HEK293 (cell line): ENCODE data around the gene DCHS1.

Source experiments
- CTCF ChIA-PET: fragments of 350-600 bp; formaldehyde crosslinking; extraction: SDS; loops from one replicate; lab custom pipeline; 2021; ENCODE audit warnings: antibody characterized with exemption; lab: Yijun Ruan, JAX
- POLR2A ChIA-PET: fragments of 300-600 bp; formaldehyde crosslinking; extraction: SDS; loops from one replicate; lab custom pipeline; 2020; ENCODE audit warnings: antibody characterized with exemption, inconsistent platforms; lab: Yijun Ruan, JAX
- H3K27ac ChIP-seq: fragments of 200-500 bp; sonication (Bioruptor generic); 2 replicates; pipeline ENCODE4 v1.5.1; 2014; ENCODE audit warnings: low read depth, low read length, control low read depth, inconsistent platforms; ENCODE audit errors: extremely low read depth
- H3K36me3 ChIP-seq, 2 experiments: fragments of 200-500 bp in 1 of 2; sonication (Bioruptor generic) in 1 of 2; 1 replicate in 1 of 2; 2 replicates in 1 of 2; pipeline ENCODE4 v1.5.1; 2014 to 2017; ENCODE audit warnings: inconsistent platforms in 2 of 2, low read length in 2 of 2; ENCODE audit not compliant: control insufficient read depth in 2 of 2, insufficient read depth in 1 of 2
- H3K4me1 ChIP-seq: fragments of 200-500 bp; sonication (Bioruptor generic); 2 replicates; pipeline ENCODE4 v1.5.1; 2014; ENCODE audit warnings: mild to moderate bottlenecking, low read length, inconsistent platforms; ENCODE audit not compliant: control insufficient read depth, insufficient read depth
- H3K4me3 ChIP-seq: 2 replicates; pipeline ENCODE4 v1.5.1; 2011; ENCODE audit warnings: low read depth, mild to moderate bottlenecking, control low read depth, low read length, moderate library complexity
- H3K9me3 ChIP-seq: fragments of 200-500 bp; sonication (Bioruptor generic); 2 replicates; pipeline ENCODE4 v1.5.1; 2014; ENCODE audit warnings: low read depth, low read length, inconsistent platforms; ENCODE audit not compliant: control insufficient read depth, insufficient read depth
- GLI4 ChIP-seq: fragments of 450-650 bp; formaldehyde crosslinking; IDR thresholded peaks from 2 replicates; pipeline ENCODE4 v1.5.1; 2016; ENCODE audit warnings: missing biosample characterization, missing genetic modification characterization
- KLF16 ChIP-seq: fragments of 450-650 bp; formaldehyde crosslinking; IDR thresholded peaks from 2 replicates; pipeline ENCODE4 v1.5.1; 2017; ENCODE audit warnings: missing biosample characterization, missing genetic modification characterization
- ZFP3 ChIP-seq: fragments of 450-650 bp; formaldehyde crosslinking; IDR thresholded peaks from 2 replicates; pipeline ENCODE4 v1.5.1; 2016; ENCODE audit warnings: low read depth, missing biosample characterization, missing genetic modification characterization
- ZNF175 ChIP-seq: fragments of 450-650 bp; formaldehyde crosslinking; IDR thresholded peaks from 2 replicates; pipeline ENCODE4 v1.5.1; 2016; ENCODE audit warnings: missing biosample characterization, missing genetic modification characterization
- ZNF202 ChIP-seq: fragments of 450-650 bp; formaldehyde crosslinking; IDR thresholded peaks from 2 replicates; pipeline ENCODE4 v1.5.1; 2016; ENCODE audit warnings: missing biosample characterization, missing genetic modification characterization, borderline replicate concordance
- ZNF292 ChIP-seq: fragments of 450-650 bp; formaldehyde crosslinking; IDR thresholded peaks from 2 replicates; pipeline ENCODE4 v1.5.1; 2016; ENCODE audit warnings: low read depth, missing biosample characterization, missing genetic modification characterization, borderline replicate concordance
- ZNF350 ChIP-seq: fragments of 450-650 bp; formaldehyde crosslinking; IDR thresholded peaks from 2 replicates; pipeline ENCODE4 v1.5.0; 2017; ENCODE audit warnings: missing biosample characterization, mild to moderate bottlenecking, missing genetic modification characterization
- ZNF391 ChIP-seq: fragments of 450-650 bp; formaldehyde crosslinking; IDR thresholded peaks from 2 replicates; pipeline ENCODE4 v1.5.1; 2016; ENCODE audit warnings: low read depth, missing biosample characterization, missing genetic modification characterization, borderline replicate concordance
- ZNF530 ChIP-seq: fragments of 450-650 bp; formaldehyde crosslinking; IDR thresholded peaks from 2 replicates; pipeline ENCODE4 v1.5.1; 2016; ENCODE audit warnings: low read depth, missing biosample characterization, missing genetic modification characterization
- ZNF549 ChIP-seq: fragments of 450-650 bp; IDR thresholded peaks from 2 replicates; pipeline ENCODE4 v1.5.1; 2018; ENCODE audit warnings: missing biosample characterization, missing genetic modification characterization, mild to moderate bottlenecking, inconsistent platforms, moderate library complexity
- ZNF571 ChIP-seq: fragments of 450-650 bp; formaldehyde crosslinking; IDR thresholded peaks from 2 replicates; pipeline ENCODE4 v1.5.0; 2017; ENCODE audit warnings: missing biosample characterization, missing genetic modification characterization
- ZNF777 ChIP-seq: fragments of 450-650 bp; formaldehyde crosslinking; IDR thresholded peaks from 2 replicates; pipeline ENCODE4 v1.5.1; 2017; ENCODE audit warnings: missing biosample characterization, missing genetic modification characterization, borderline replicate concordance
- TF ChIP-seq, protein P1 (sequence below): fragments of 450-650 bp; formaldehyde crosslinking; IDR thresholded peaks from 2 replicates; pipeline ENCODE4 v1.5.1; 2016; ENCODE audit warnings: missing biosample characterization, missing genetic modification characterization
- TF ChIP-seq, protein P2 (sequence below): fragments of 450-650 bp; formaldehyde crosslinking; IDR thresholded peaks from 2 replicates; pipeline ENCODE4 v1.5.1; 2016; ENCODE audit warnings: missing biosample characterization, missing genetic modification characterization, borderline replicate concordance
- TF ChIP-seq, protein P3 (sequence below): fragments of 450-650 bp; formaldehyde crosslinking; IDR thresholded peaks from 2 replicates; pipeline ENCODE4 v1.5.1; 2016; ENCODE audit warnings: missing biosample characterization, missing genetic modification characterization, borderline replicate concordance
- TF ChIP-seq, protein P4 (sequence below): fragments of 450-650 bp; formaldehyde crosslinking; IDR thresholded peaks from 2 replicates; pipeline ENCODE4 v1.5.1; 2017; ENCODE audit warnings: missing biosample characterization, missing genetic modification characterization
- TF ChIP-seq, protein P5 (sequence below): sonication (generic); formaldehyde crosslinking; IDR thresholded peaks from 2 replicates; pipeline ENCODE4 v1.8.1; 2022; ENCODE audit warnings: mild to moderate bottlenecking, moderate library complexity, missing genetic modification reagents

DCHS1 gene

DNA sequence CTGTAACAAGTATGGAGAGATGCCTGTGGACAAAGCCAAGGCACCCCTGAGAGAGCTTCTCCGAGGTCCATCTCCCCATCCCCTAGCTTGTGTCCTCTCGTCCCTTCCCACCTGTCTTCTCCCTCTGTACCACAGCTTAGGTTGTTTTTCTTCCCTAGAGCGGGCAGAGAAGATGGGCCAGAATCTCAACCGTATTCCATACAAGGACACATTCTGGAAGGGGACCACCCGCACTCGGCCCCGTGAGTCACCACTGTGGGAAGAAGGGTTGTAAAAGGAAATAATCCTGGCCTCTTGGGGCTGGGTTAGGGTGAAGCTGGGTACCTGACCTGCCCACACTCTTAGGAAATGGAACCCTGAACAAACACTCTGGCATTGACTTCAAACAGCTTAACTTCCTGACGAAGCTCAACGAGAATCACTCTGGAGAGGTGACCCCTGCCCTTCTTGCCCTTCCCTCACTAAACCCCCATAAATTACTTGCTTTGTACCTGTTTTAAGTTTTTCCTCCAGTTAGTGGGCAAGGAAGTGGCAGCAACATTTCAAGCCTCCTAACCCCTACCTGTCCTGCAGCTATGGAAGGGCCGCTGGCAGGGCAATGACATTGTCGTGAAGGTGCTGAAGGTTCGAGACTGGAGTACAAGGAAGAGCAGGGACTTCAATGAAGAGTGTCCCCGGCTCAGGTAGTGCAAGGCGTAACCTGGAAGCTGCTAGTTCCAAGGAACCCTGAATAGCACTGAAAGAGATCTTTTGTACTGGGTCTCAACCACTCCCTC, 46.7 kb downstream of the DCHS1 start:
- no peak for TF ChIP-seq ZNF175 (tag by site-specific recombination)
- no peak for TF ChIP-seq ZNF571 (tag by site-specific recombination)
- no peak for TF ChIP-seq ZNF549 (tag by site-specific recombination)
- no peak for TF ChIP-seq GLI4 (tag by site-specific recombination)
- TF ChIP-seq KLF16 (tag by site-specific recombination) = no peak
- TF ChIP-seq, protein P1, sequence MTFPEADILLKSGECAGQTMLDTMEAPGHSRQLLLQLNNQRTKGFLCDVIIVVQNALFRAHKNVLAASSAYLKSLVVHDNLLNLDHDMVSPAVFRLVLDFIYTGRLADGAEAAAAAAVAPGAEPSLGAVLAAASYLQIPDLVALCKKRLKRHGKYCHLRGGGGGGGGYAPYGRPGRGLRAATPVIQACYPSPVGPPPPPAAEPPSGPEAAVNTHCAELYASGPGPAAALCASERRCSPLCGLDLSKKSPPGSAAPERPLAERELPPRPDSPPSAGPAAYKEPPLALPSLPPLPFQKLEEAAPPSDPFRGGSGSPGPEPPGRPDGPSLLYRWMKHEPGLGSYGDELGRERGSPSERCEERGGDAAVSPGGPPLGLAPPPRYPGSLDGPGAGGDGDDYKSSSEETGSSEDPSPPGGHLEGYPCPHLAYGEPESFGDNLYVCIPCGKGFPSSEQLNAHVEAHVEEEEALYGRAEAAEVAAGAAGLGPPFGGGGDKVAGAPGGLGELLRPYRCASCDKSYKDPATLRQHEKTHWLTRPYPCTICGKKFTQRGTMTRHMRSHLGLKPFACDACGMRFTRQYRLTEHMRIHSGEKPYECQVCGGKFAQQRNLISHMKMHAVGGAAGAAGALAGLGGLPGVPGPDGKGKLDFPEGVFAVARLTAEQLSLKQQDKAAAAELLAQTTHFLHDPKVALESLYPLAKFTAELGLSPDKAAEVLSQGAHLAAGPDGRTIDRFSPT (tag by site-specific recombination) = no peak
- TF ChIP-seq, protein P2, sequence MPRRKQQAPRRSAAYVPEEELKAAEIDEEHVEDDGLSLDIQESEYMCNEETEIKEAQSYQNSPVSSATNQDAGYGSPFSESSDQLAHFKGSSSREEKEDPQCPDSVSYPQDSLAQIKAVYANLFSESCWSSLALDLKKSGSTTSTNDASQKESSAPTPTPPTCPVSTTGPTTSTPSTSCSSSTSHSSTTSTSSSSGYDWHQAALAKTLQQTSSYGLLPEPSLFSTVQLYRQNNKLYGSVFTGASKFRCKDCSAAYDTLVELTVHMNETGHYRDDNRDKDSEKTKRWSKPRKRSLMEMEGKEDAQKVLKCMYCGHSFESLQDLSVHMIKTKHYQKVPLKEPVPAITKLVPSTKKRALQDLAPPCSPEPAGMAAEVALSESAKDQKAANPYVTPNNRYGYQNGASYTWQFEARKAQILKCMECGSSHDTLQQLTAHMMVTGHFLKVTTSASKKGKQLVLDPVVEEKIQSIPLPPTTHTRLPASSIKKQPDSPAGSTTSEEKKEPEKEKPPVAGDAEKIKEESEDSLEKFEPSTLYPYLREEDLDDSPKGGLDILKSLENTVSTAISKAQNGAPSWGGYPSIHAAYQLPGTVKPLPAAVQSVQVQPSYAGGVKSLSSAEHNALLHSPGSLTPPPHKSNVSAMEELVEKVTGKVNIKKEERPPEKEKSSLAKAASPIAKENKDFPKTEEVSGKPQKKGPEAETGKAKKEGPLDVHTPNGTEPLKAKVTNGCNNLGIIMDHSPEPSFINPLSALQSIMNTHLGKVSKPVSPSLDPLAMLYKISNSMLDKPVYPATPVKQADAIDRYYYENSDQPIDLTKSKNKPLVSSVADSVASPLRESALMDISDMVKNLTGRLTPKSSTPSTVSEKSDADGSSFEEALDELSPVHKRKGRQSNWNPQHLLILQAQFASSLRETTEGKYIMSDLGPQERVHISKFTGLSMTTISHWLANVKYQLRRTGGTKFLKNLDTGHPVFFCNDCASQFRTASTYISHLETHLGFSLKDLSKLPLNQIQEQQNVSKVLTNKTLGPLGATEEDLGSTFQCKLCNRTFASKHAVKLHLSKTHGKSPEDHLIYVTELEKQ (tag by site-specific recombination) = no peak
- no peak for TF ChIP-seq ZNF202 (tag by site-specific recombination)
- no peak for TF ChIP-seq ZNF391 (tag by site-specific recombination)
- no peak for TF ChIP-seq ZNF350
- Histone ChIP-seq H3K9me3 (no peaks in the 10 kb centered on the region), H3K36me3 (peaks cover 0 to 51% of the 10 kb centered on the region in 2 experiments; a peak in 1 of 3 replicates), H3K4me1 (no peaks in the 10 kb centered on the region), H3K4me3 (no peak overlapping the region), H3K27ac (no peak overlapping the region)
- CTCF ChIA-PET = no interaction called here
- POLR2A ChIA-PET = interaction anchor here (1.3 kb wide), 1 partner anchor 75 kb away, joined by 6 read pairs; the partner anchor contains the start of gene MRPL17

DNA sequence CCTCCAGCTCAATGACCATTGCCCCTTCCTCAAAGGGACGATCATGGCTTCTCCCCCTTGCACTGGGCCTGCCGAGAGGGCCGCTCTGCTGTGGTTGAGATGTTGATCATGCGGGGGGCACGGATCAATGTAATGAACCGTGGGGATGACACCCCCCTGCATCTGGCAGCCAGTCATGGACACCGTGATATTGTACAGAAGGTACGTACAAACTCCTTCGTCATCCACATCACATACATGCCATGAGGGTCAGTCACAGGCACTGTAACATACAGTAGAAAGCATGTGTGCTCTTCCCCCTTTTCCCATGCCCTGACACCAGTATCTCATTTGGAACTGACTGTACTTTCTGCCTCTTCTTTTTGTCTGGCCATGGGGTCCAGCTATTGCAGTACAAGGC, 47.6 kb downstream of the DCHS1 start:
- CTCF ChIA-PET = interaction anchor here (1.3 kb wide), 1 partner anchor 9 kb away, joined by 4 read pairs; no protein-coding TSS in a partner anchor
- H3K9me3 ChIP-seq = no peaks in the 10 kb centered on the region
- POLR2A ChIA-PET = interaction anchor here (1.3 to 1.5 kb wide), 2 partner anchors 75 to 127 kb away, joined by 6 to 7 read pairs; partner anchors contain the start of genes ARFIP2, MRPL17 and TIMM10B
- H3K4me1 ChIP-seq = no peaks in the 10 kb centered on the region
- H3K4me3 ChIP-seq = no peak overlapping the region
- H3K36me3 ChIP-seq = peaks cover 0 to 46% of the 10 kb centered on the region in 2 experiments; a peak in 1 of 3 replicates
- H3K27ac ChIP-seq = no peak overlapping the region
- TF ChIP-seq, protein P3, sequence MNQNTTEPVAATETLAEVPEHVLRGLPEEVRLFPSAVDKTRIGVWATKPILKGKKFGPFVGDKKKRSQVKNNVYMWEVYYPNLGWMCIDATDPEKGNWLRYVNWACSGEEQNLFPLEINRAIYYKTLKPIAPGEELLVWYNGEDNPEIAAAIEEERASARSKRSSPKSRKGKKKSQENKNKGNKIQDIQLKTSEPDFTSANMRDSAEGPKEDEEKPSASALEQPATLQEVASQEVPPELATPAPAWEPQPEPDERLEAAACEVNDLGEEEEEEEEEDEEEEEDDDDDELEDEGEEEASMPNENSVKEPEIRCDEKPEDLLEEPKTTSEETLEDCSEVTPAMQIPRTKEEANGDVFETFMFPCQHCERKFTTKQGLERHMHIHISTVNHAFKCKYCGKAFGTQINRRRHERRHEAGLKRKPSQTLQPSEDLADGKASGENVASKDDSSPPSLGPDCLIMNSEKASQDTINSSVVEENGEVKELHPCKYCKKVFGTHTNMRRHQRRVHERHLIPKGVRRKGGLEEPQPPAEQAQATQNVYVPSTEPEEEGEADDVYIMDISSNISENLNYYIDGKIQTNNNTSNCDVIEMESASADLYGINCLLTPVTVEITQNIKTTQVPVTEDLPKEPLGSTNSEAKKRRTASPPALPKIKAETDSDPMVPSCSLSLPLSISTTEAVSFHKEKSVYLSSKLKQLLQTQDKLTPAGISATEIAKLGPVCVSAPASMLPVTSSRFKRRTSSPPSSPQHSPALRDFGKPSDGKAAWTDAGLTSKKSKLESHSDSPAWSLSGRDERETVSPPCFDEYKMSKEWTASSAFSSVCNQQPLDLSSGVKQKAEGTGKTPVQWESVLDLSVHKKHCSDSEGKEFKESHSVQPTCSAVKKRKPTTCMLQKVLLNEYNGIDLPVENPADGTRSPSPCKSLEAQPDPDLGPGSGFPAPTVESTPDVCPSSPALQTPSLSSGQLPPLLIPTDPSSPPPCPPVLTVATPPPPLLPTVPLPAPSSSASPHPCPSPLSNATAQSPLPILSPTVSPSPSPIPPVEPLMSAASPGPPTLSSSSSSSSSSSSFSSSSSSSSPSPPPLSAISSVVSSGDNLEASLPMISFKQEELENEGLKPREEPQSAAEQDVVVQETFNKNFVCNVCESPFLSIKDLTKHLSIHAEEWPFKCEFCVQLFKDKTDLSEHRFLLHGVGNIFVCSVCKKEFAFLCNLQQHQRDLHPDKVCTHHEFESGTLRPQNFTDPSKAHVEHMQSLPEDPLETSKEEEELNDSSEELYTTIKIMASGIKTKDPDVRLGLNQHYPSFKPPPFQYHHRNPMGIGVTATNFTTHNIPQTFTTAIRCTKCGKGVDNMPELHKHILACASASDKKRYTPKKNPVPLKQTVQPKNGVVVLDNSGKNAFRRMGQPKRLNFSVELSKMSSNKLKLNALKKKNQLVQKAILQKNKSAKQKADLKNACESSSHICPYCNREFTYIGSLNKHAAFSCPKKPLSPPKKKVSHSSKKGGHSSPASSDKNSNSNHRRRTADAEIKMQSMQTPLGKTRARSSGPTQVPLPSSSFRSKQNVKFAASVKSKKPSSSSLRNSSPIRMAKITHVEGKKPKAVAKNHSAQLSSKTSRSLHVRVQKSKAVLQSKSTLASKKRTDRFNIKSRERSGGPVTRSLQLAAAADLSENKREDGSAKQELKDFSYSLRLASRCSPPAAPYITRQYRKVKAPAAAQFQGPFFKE (tag by site-specific recombination) = no peak
- TF ChIP-seq ZNF777 (tag by site-specific recombination) (no peak), ZNF292 (no peak), ZFP3 (tag by site-specific recombination) (no peak), ZNF530 (tag by site-specific recombination) (no peak)
- TF ChIP-seq, protein P4, sequence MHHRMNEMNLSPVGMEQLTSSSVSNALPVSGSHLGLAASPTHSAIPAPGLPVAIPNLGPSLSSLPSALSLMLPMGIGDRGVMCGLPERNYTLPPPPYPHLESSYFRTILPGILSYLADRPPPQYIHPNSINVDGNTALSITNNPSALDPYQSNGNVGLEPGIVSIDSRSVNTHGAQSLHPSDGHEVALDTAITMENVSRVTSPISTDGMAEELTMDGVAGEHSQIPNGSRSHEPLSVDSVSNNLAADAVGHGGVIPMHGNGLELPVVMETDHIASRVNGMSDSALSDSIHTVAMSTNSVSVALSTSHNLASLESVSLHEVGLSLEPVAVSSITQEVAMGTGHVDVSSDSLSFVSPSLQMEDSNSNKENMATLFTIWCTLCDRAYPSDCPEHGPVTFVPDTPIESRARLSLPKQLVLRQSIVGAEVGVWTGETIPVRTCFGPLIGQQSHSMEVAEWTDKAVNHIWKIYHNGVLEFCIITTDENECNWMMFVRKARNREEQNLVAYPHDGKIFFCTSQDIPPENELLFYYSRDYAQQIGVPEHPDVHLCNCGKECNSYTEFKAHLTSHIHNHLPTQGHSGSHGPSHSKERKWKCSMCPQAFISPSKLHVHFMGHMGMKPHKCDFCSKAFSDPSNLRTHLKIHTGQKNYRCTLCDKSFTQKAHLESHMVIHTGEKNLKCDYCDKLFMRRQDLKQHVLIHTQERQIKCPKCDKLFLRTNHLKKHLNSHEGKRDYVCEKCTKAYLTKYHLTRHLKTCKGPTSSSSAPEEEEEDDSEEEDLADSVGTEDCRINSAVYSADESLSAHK = no peak
- TF ChIP-seq, protein P5, sequence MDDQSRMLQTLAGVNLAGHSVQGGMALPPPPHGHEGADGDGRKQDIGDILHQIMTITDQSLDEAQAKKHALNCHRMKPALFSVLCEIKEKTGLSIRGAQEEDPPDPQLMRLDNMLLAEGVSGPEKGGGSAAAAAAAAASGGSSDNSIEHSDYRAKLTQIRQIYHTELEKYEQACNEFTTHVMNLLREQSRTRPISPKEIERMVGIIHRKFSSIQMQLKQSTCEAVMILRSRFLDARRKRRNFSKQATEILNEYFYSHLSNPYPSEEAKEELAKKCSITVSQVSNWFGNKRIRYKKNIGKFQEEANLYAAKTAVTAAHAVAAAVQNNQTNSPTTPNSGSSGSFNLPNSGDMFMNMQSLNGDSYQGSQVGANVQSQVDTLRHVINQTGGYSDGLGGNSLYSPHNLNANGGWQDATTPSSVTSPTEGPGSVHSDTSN = no peak
